HT1080 (cell line): ENCODE data around the gene ECE1. TPM values are rescaled to one million over a fixed set of nuclear protein-coding genes. Genes with fewer than 3 reads are reported as not detected.

Experiments used
- DNase-seq: peaks from one replicate; pipeline ENCODE4 v3.0.0-alpha.2; 2015; ENCODE audit warnings: low read depth
- total RNA-seq: library from RNA; depleted of rRNA; stranded (reverse); fragments of >200 nt; shearing (Covaris generic); gene quantifications from 2 replicates; pipeline ENCODE4 v1.2.3, GENCODE V29; 2014

ECE1 gene
- total RNA-seq, 1 experiment from 2014 or later = 72.6 TPM

DNA sequence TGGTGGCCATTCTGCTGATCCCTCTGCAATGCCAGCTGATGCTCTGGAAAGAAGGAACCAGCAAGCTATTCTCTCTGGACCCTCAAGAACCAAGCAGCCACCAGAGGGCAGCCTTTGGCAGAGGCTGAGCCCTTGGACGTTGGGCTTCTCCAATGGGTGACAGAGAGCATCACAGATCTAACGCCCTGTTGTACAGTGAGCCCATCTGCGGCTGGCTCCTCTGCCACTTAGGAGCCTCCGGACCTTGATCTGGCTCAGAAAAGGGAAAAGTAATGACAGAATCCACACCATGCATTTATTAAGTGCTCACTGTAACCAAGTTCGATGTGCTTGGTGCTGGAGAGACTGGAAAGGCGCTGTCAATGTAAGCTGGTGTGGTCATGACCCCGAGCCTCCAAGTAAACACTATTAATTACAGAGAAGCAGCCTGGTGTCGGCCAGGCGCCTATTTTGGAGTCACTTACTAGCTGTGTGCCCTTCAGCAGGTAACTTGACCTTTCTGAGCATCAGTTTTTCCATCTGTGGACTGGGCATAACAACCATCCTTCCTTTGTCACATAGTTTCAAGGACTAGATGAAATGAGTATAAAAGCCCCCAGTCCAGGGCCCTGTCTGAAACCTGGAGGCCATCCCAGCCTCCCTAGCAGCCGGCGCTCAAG is 34.9 kb downstream of the ECE1 start:
- DNase-seq = peak; percentile 82

DNA sequence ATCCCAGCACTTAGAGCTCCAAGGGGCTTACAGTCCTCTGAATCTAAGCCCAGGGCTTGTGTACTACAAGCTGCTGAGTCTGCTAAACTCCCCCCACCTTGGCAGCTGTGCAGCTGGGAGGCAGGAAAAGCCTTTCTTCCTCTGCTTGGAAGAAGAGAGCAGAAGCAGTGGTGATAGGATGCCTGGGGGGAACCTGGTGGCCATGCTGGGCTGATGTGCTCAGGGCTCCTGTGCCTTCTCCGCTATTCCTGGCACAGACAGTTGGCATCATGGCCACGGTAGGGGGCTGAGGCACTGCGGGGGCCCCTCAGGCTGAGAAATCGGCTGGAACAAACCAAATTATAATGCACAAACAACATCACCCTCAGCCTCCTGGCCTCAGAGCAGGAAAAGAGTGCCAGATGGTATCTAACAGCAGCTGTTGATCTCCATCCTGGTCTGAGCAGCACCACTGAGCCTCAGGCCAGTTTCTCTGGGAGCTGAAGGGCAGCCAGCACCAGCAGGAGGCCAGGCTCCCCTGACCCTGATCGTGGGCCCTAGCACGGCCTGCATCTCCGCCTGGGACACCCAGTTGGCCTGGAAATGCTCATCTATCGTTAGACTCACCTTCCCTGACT is 35.8 kb downstream of the ECE1 start:
- DNase-seq = no peak

DNA sequence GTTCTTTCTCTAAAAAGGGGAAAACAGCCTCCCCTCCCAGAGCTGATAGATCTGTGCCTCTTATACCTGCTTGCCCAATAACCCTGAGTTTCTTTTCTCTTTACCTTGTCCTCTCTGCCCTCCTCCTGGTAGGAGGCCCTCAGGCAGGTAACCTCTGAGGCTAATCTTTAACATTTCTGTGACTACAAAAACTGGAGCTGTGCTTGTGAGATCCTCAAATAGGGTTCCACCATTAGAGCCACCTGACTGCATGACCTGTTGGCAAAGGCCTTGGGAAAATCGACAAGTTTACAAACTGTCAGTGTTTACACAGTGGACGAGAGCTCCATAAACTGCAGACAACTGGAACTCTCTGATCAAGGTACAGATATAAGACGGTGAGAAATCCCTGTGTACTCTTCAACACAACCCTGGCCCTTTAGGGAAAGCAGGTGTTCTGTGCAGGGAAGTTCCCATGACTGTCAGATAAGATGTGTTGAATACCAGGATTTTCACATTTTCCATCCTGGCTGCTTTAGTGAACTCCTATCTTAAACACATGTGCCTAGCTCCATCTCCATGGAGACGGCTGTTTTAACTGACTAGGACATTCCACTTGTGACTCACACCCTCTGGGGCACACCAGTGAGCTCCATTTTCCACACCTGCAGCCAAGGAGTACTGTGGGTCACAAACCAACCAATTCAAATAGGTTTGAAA is 38.3 kb downstream of the ECE1 start:
- DNase-seq = peak; percentile 76

DNA sequence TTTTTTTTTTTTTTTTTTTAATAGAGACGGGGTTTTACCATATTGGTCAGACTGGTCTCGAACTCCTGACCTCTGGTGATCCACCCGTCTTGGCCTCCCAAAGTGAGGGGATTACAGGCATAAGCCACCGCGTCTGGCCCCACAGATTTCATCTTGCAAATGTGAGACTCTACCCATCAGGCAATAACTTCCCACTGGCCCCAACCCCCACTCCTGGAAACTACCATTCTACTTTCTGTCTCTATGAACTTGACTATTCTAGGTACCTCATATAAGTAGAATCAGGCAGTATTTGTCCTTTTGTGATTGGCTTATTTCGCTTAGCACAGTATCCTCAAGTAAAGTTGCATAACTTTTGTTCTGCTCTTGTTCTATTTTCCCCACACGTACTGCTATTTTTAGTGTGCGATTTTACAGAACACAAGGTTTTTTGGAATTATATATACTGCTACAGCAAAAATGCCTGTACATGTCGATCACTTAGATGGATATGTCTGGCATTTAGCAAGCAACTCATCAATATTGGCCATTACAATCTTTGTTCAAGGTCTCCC is 40.2 kb downstream of the ECE1 start:
- DNase-seq = no peak

DNA sequence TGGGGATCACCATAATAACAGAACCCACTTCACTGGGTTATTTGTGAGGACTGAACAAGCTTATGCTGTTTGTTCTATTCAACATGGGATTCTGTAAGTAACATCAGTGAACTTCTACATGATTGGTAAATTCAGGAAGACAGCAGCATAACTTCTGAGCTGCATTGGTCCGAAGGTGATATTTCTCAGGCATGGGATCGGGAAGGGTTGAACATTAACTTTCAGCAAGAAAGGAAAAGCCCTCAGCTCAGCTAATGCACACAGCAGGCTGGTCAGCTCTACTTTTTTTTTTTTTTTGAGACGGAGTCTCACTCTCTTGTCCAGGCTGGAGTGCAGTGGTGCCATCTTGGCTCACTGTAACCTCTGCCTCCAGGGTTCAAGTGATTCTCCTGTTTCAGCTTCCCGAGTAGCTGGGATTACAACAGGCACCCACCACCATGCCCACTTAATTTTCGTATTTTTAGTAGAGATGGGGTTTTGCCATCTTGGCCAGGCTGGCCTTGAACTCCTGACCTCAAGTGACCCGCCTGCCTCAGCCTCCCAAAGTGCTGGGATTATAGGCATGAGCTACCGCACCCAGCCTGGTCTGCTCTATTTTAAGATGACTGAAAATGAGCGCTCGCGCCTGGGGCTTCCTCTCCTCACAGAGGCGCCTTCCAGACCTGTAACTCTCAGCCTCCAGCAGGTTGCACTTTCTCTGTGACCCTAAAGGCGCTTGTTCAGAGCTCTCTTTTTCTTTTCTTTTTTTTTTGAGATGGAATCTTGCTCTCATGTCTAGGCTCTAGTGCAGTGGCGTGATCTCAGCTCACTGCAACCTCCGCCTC is 42.2 kb downstream of the ECE1 start:
- no peak for DNase-seq

DNA sequence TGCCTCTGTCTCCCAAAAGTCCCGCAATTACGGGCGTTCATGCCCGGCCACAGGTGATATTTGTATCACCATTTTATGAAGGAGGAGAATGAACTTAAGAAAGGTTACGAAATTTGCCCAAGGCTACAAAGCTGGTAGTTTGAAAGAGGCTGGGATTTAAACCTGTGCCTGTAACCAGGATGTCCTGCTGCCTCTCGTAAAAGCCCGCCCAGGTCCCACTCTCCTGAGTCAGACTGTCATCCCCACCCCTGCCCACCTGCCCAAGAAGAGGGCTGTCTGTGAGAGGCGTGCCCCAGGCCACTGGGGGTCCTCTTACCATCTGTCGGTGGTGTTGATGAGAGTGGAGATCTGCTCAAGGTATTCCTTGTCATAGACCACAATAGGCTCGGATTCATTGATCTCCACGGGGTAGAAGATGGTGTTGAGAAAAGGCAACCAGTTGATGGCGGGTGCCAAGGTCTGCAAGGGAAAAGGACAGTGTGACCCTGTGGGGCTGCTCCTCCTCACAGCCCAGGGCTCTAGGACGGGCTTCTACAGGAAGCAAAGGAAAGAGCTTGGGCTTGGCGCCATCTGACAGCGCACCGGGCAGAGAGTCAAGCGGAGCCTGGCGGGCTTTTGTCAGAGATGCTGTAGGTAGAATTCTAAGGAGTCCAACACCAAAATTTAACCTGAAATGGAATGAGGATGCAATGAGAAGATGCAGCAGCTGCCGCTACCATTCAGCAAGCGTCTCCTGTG is 43.2 kb downstream of the ECE1 start:
- no peak for DNase-seq

DNA sequence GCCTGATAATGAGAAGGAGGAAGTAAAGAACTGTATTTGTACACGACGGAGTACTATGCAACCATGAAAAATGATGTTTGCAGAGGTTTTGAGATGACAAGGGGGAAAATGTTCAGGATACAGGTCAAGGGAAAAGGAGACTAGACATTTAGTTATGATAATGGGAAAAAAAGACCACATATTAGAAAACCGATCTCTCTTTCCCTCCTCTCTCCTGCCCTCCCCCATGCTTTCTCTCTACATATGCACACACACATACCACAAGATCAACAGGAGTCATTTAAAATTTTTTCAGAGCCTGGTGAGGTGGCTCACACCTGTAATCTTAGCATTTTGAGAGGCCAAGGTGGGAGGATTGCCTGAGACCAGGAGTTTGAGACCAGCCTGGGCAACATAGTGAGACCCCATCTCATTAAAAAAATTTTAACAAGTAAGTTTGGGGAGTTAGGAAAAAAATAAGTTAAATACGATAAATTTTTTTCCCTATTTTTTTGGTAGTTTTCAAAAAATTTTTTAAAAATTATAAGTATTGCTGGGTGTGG is 44.5 kb downstream of the ECE1 start:
- no peak for DNase-seq

DNA sequence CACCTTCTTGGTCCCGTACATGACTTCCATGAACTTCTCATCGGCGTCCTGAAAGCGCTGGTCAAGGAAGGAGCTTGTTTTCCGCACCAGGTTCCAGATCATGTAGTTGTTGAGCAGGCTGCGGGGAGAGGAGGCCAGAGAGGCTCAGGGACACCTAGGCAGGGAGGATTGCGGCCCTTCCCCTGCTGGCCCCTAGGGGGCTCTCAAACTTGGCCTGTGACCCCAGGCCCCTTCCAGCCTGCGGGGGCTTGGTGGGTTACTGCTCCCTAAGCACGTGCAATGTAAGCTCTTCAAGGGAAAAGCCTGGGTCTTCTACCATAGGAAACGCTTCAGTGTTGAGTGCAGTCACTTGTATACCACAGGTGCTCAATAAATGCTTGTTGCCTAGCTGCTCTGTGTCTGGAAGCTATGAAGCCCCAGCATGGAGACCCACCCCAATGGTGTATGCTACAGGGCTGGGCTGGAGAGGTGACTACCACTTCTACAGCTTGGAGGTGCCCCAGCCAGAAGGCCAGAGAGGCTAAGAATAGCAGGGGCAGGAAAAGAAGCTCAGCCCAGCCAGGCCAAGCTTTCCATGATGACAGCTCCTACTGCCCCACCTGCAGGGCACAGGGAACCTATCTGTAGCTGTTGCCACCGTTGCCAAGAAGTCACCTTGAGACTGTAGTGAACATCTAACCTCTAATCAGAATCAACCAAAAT is 45.1 kb downstream of the ECE1 start:
- DNase-seq = no peak

DNA sequence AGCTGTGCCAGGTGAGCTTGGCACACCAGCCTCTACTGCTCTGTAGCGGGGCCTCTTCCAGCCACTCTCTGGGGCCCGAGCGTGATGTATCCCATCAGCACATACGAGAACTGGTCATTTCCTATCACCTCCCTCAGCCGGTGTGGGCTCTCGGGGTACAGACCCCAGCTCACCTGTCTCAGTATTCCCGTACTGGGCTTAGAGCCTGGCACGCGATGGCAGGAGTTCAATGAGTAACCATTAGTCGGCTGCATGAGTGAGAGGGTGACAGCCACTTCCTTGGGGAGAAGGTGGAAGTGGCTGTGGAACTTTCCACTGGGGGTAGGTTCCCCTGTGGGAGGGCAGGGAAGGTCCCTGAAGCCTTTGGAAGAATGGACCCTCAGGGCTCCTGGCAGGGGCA is 46.1 kb downstream of the ECE1 start:
- no peak for DNase-seq

DNA sequence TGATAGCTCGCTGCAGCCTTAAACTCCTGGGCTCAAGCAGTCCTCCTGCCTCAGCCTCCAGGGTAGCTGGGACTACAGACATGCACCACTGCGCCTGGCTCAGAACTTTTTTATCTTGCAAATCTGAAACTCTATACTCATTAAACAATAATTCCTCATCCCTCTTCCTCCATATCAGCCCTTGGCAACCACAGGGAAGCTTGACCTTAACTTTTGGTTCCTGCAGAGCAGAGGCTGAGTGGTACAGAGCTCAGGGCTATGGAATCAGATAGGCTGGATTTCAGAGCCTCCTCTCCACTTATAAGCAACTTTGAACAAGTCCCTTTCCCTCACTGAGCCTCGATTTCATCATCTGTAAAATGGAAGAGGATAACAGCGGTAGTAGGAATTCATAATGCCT is 47.4 kb downstream of the ECE1 start:
- no peak for DNase-seq

DNA sequence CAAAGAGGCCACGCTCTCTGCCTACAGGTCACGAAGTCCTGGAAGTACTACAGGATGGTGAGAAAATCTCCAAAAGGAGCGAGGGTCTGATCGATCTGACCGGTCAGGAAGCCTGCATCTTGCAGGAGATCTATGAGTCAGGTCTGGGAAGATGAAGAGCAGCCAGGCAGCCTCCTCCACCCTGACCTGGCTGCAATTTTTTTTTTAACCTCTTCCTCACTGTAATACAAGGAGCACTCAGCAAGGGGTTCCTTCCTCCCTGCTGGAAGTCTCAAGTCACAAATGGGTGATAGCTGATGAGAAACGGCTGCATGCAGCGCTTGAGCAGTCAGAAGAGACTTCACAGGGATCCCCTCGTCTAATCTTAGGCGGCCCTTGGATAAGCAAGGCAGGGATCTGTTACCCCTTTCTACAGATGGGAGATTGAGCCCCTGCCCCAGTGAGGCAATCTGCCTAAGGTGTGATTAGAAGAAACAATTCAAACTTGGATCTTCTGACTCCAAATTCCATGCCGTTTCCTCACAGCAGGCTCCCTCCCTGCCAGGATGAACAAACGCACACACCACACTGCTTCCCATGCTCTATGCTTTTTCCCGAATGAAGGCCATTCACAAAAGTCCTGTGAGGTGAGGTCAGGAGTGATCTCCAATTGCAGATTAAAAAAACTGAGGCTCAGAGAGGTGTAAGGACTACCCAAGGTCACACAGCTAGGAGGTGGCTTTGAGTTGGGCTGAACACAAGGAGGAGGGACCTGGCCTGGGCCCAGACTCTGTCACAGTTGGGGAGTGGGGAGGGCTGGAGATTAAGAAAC is 48.3 kb downstream of the ECE1 start:
- DNase-seq = no peak

DNA sequence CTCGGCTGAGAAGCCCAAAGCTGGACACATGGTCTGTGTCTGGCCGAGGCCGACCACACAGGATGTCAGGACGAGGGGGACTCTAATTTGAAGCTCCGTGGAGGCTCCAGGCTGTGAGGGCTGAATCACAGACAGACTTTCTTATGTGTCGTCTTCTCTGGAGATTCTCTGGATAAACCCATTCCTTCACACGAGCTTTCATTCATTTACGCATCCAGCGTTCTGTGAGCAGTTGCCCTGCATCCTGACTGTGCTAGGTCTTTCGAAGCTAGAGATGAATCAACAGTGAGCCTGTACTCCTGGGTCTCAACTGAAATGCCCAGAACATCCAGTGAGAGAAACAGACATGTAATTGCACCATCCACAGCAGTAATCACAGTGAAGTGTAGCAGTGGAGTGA is 49.6 kb downstream of the ECE1 start:
- no peak for DNase-seq

DNA sequence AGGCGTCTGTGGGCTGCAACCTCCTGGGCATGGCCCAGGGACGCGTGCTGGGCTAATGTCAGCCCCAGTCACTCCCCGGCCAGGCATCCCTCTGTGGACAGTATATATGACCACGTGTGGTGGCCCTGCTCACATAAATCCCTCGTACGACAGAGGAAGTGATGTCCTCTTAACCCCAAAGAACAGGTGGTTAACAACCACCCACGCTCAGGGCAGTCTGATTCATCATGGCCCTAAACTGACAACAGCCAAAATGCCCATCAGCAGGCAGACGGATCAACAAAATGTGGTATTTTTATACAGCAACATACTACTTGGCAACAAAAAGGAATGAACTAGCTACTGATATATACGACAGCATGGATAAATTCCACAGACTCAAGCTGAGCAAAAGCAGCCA is 51.0 kb downstream of the ECE1 start:
- no peak for DNase-seq

DNA sequence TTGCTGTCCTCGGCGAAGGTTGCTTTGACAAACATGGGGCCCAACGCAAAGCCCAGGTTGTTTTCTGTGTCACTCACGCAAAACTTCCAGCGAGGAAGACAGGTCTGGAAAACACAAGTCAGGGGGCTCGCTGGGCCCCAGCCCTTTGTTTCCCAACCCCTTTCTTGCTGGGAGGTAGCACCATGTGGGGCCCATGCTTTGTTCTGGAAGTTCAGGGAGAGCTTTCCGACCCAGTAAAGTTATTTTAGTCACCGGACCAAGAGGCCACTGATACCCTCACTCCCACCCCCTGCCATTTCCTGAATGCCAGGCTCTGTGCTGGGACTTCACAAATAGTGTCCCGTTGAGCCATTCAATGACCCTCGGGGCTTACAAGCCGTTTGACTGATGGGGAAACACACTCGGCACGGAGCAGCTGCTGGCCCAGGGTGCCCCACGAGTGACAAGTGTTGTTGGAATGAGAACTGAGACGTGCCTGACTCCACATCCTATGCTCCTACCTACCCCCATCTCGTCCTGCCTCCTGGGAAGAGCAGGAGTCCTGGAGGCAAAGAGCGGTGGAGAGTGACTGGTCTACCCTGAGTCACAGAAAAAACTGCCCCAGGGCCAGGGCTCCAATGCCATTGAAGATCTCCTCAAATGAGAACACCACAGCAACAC is 52.0 kb downstream of the ECE1 start:
- no peak for DNase-seq

DNA sequence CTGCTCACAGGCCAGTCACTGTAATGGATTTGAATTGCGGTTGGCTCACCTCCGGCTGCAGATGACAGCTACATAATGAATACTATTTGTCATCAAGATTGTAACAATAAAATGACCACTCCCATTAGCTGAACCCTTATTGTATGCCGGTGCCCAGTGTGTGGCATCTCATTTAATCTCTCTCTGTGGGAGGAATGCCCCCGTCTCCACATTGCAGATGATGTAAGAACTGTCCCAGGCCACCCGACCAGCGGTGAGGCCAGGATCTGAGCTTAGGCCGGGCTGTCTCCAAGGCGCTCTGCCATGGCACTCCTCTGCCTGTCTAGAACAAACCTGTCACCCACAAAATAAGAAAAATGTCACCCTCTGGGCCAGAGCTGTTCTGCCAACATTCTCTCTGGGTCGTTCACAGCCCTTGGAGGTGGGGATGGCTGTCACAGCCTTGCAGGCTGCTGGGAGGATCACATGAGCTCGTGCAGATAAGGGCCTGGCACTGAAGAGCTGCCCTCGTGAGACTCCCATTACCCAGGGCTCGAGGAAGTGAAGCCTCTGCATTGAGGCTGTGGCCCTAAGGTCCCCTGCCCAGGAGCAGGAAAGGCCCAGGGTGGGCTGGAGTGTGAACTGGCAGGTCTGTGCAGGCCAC is 52.7 kb downstream of the ECE1 start:
- DNase-seq = no peak

DNA sequence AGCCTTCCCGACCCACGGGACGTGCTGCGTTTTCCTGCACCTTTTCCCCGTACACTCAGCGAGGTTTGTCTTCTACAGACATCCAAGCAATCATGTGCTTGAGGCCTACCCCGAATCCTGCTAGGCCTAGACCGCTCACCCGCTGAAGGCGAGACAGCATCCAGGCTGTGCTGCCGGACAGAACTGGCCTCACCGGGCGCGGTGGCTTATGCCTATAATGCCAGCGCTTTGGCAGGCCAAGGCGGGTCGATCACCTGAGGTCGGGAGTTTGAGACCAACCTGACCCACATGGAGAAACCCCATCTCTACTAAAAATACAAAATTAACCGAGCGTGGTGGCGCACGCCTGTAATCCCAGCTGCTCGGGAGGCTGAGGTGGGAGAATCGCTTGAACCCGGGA is 54.1 kb downstream of the ECE1 start:
- no peak for DNase-seq

DNA sequence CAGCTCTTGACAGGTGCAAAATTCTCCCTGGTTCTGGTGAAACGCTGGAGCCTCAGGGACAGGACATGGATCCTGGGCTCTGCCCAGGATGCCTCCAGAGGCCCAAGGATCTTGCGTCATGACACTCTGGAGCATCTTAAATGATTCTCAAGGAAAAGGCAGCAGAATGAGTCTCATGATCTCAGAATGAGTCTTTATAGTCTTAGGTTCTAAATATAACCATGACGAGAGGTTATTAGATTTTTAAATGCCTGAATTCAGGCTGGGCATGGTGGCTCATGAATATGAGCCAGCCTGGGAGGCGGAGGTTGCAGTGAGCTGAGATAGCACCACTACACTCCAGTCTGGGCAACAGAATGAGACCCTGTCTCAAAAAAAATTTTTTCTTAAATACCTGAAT is 55.5 kb downstream of the ECE1 start:
- no peak for DNase-seq

DNA sequence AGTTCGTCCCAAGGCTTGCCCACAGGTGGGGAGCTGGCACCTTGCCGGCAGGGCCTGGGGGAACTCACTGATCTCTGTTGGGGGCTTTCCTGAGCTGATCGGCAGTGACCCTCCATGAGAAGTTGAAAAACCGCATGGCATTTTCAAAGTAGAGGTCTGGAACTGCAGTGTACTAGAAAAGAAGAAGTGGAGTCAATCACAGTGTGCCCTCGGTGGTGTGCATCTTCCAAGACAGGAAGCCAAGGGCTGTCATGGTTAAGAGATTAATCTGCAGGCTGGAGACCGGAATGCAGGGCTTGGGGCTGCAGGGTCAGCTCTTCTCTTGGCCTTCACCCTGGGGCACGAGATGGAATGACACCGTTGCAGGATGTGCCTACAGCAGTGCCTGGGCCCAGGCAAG is 56.8 kb downstream of the ECE1 start:
- DNase-seq = no peak
